ENCODE data around the gene PERM1.
"Not testable (repeated sequence)": the region's sequence is repeated elsewhere in the genome, so short reads cannot be mapped to it uniquely, and the experiment has no call there.

GRCh38 chr1:991275-991674 lies 9.4 kb upstream of the PERM1 start:
- TF ChIP-seq, protein P1, sequence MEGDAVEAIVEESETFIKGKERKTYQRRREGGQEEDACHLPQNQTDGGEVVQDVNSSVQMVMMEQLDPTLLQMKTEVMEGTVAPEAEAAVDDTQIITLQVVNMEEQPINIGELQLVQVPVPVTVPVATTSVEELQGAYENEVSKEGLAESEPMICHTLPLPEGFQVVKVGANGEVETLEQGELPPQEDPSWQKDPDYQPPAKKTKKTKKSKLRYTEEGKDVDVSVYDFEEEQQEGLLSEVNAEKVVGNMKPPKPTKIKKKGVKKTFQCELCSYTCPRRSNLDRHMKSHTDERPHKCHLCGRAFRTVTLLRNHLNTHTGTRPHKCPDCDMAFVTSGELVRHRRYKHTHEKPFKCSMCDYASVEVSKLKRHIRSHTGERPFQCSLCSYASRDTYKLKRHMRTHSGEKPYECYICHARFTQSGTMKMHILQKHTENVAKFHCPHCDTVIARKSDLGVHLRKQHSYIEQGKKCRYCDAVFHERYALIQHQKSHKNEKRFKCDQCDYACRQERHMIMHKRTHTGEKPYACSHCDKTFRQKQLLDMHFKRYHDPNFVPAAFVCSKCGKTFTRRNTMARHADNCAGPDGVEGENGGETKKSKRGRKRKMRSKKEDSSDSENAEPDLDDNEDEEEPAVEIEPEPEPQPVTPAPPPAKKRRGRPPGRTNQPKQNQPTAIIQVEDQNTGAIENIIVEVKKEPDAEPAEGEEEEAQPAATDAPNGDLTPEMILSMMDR (conservative IDR thresholded peaks at IDR 0.05) = not testable (repeated sequence)
- TF ChIP-seq ZFX (IDR thresholded peaks at IDR 0.05) = not testable (repeated sequence)
